SK-N-SH (cell line): ENCODE results near the gene DLL3. TPM values are rescaled to one million over a fixed set of nuclear protein-coding genes. Genes with fewer than 3 reads are reported as not detected.
"Not testable (repeated sequence)": the region's sequence is repeated elsewhere in the genome, so short reads cannot be mapped to it uniquely, and the experiment has no call there.

Experiments
- CTCF ChIA-PET: fragments of 300-600, 350-600 bp; formaldehyde crosslinking; extraction: SDS; loops from one replicate; lab custom pipeline; 2021; lab: Yijun Ruan, JAX
- POLR2A ChIA-PET: fragments of 350-600 bp; sonication (Branson Sonifier 250); formaldehyde crosslinking; extraction: SDS; loops from one replicate; lab custom pipeline; 2020; ENCODE audit warnings: antibody characterized with exemption, inconsistent platforms; lab: Yijun Ruan, JAX
- DNase-seq: peaks from one replicate; pipeline ENCODE4 v3.0.0; 2012
- H2AFZ ChIP-seq: fragments of 200-600 bp; sonication (generic); 2 replicates; pipeline ENCODE4 v1.8.1; 2016; ENCODE audit warnings: antibody characterized with exemption, mild to moderate bottlenecking, low read depth
- H3F3A ChIP-seq: fragments of 200-600 bp; sonication (generic); replicated peaks from 2 replicates; pipeline ENCODE3; 2016; ENCODE audit warnings: antibody characterized with exemption, mild to moderate bottlenecking; ENCODE audit not compliant: insufficient read depth
- H3K27ac ChIP-seq, 2 experiments: fragments of 200-500 bp in 1 of 2; fragments of 200-600 bp in 1 of 2; sonication (Bioruptor generic) in 1 of 2; sonication (generic), shearing (Covaris generic) in 1 of 2; 2 replicates each; pipeline versions ENCODE4 v1.5.1 to v1.6.1; 2014 to 2016; ENCODE audit warnings: low read depth in 2 of 2, inconsistent platforms in 1 of 2, low read length in 1 of 2, mild to moderate bottlenecking in 1 of 2, mixed read lengths in 1 of 2
- H3K27me3 ChIP-seq: fragments of 200-600 bp; sonication (generic), shearing (Covaris generic); 2 replicates; pipeline ENCODE4 v1.6.1; 2016; ENCODE audit warnings: mixed run types; ENCODE audit not compliant: insufficient read depth
- H3K36me3 ChIP-seq, 2 experiments: fragments of 200-500 bp in 1 of 2; fragments of 200-600 bp in 1 of 2; sonication (Bioruptor generic) in 1 of 2; sonication (generic) in 1 of 2; replicated peaks in 1 of 2; 2 replicates each; pipeline versions ENCODE3 to v1.5.1; 2014 to 2016; ENCODE audit warnings: low read length in 1 of 2, mild to moderate bottlenecking in 1 of 2; ENCODE audit not compliant: insufficient read depth in 2 of 2, control insufficient read depth in 1 of 2
- H3K4me1 ChIP-seq, 2 experiments: fragments of 200-500 bp in 1 of 2; fragments of 200-600 bp in 1 of 2; sonication (Bioruptor generic) in 1 of 2; sonication (generic), shearing (Covaris generic) in 1 of 2; 2 replicates each; pipeline versions ENCODE4 v1.5.1 to v1.6.1; 2014 to 2016; ENCODE audit warnings: low read depth in 1 of 2, low read length in 1 of 2, mixed run types in 1 of 2; ENCODE audit not compliant: insufficient read depth in 2 of 2, control insufficient read depth in 1 of 2
- H3K4me2 ChIP-seq: fragments of 200-600 bp; sonication (generic), shearing (Covaris generic); 2 replicates; pipeline ENCODE4 v1.6.1; 2017; ENCODE audit warnings: mixed run types
- H3K4me3 ChIP-seq, 2 experiments: fragments of 200-500 bp in 1 of 2; fragments of 200-600 bp in 1 of 2; sonication (Bioruptor generic) in 1 of 2; sonication (generic), shearing (Covaris generic) in 1 of 2; 2 replicates each; pipeline versions ENCODE4 v1.5.1 to v1.8.1; 2014 to 2016; ENCODE audit warnings: low read depth in 2 of 2, inconsistent platforms in 1 of 2, low read length in 1 of 2, mild to moderate bottlenecking in 1 of 2, mixed read lengths in 1 of 2, moderate library complexity in 1 of 2
- H3K79me2 ChIP-seq: fragments of 200-600 bp; sonication (generic); 2 replicates; pipeline ENCODE4 v1.8.1; 2017; ENCODE audit warnings: mild to moderate bottlenecking; ENCODE audit not compliant: insufficient read depth
- H3K9ac ChIP-seq: fragments of 200-600 bp; sonication (generic); 2 replicates; pipeline ENCODE4 v1.6.1; 2017; ENCODE audit warnings: mixed run types
- H3K9me2 ChIP-seq: fragments of 200-600 bp; sonication (generic); 2 replicates; pipeline ENCODE4 v1.6.1; 2017; ENCODE audit warnings: mixed run types
- H3K9me3 ChIP-seq: fragments of 200-600 bp; sonication (generic); 2 replicates; pipeline ENCODE4 v1.6.1; 2017; ENCODE audit warnings: mixed run types, mild to moderate bottlenecking, moderate library complexity
- H4K20me1 ChIP-seq: fragments of 200-600 bp; sonication (generic); 2 replicates; pipeline ENCODE4 v1.6.1; 2017; ENCODE audit warnings: mild to moderate bottlenecking, mixed run types; ENCODE audit not compliant: insufficient read depth
- CTCF ChIP-seq: fragments of 200-600 bp; sonication (generic); IDR thresholded peaks from 2 replicates; pipeline ENCODE4 v1.6.1; 2017; ENCODE audit warnings: antibody characterized with exemption, mild to moderate bottlenecking, moderate library complexity
- ELF1 ChIP-seq: IDR thresholded peaks from 2 replicates; pipeline ENCODE4 v1.4.0; 2012
- EZH2phosphoT487 ChIP-seq: fragments of 200-600 bp; sonication (generic); IDR thresholded peaks from 2 replicates; pipeline ENCODE4 v1.6.1; 2017; ENCODE audit warnings: low read depth, mixed run types, mild to moderate bottlenecking, antibody characterized with exemption, moderate library complexity, borderline replicate concordance
- IRF3 ChIP-seq: fragments of 150-350 bp; IDR thresholded peaks from 2 replicates; pipeline ENCODE4 v1.6.1; 2016; ENCODE audit warnings: mild to moderate bottlenecking, low read depth, low read length
- PBX3 ChIP-seq: IDR thresholded peaks from 2 replicates; pipeline ENCODE4; 2012
- RXRA ChIP-seq: IDR thresholded peaks from 2 replicates; pipeline ENCODE4 v1.4.0; 2012; ENCODE audit warnings: low read depth, mild to moderate bottlenecking, borderline replicate concordance
- SIN3A ChIP-seq: IDR thresholded peaks from 2 replicates; pipeline ENCODE4 v1.6.1; 2012; ENCODE audit warnings: low read depth, mild to moderate bottlenecking, low read length, moderate library complexity, borderline replicate concordance
- USF2 ChIP-seq: fragments of 150-350 bp; IDR thresholded peaks from 2 replicates; pipeline ENCODE4 v1.6.1; 2017; ENCODE audit warnings: antibody characterized with exemption, low read length, low read depth, borderline replicate concordance
- WGBS: methylation state at CpG from one replicate; pipeline ENCODE4 v1.1.6; 2017; ENCODE audit warnings: low lambda C conversion rate; 5-methylcytosine and 5-hydroxymethylcytosine counted together
- polyA plus RNA-seq, 3 experiments: library from polyadenylated mRNA; depleted of rRNA; stranded (reverse); fragments of >200 nt; gene quantifications; 2 replicates each; pipeline ENCODE4 v1.2.3, GENCODE V29; 2012

Gene DLL3
- 4.7 and 4.8 TPM in 2 replicates for polyA plus RNA-seq (2012; rRNA removed)
- polyA plus RNA-seq (2012; cell fraction: cytosol; rRNA removed): 3.8 and 4.0 TPM in 2 replicates
- polyA plus RNA-seq (2012; cell fraction: nucleus; rRNA removed): 1.6 and 3.0 TPM in 2 replicates

- no peaks in the 10 kb centered on the region for H3F3A ChIP-seq
- TF ChIP-seq ELF1 (no peak), IRF3 (no peak)
- TF ChIP-seq, all 33 proteins: peak for 0
- Histone ChIP-seq H3K9me3 (no peaks in the 10 kb centered on the region), H3K79me2 (no peaks in the 10 kb centered on the region), H3K4me1 (peaks cover 0 to 9% of the 10 kb centered on the region in 2 experiments; a peak in 1 of 4 replicates), H3K27me3 (no peaks in the 10 kb centered on the region; the same call in 1 of the 2 replicates), H3K9ac (no peak within 1 kb of the TSS), H3K27ac (peak within 1 kb of the TSS in 1 of 2 experiments; percentile 40; a peak in 1 of 4 replicates), H3K9me2 (no peaks in the 10 kb centered on the region), H2AFZ (peak within 1 kb of the TSS; percentile 12; the same call in 1 of the 2 replicates), H3K36me3 (no peaks in the 10 kb centered on the region), H3K4me3 (peak within 1 kb of the TSS in 1 of 2 experiments; percentile 32; a peak in 2 of 4 replicates), H3K4me2 (peak within 1 kb of the TSS; percentile 56), H4K20me1 (no peaks in the 10 kb centered on the region)
- DNase-seq: peak; percentile 59
- WGBS: 13% methylated on average over 37 of the region's 60 CpGs
- ChIA-PET CTCF (interaction anchor here (0.7 to 3.0 kb wide), 9 partner anchors 8 to 41 kb away, joined by 3 to 16 read pairs (median 5); partner anchors contain the start of genes EID2 and EID2B), POLR2A (interaction anchor here (1.4 kb wide), 1 partner anchor 33 kb away, joined by 4 read pairs; the partner anchor contains the start of gene EID2B)
Measured at GRCh38 chr19:39498798-39499642, at the start of gene DLL3. Gene DLL3, plus strand, starts transcription at chr19:39498947. Its CDS starts 28 bp downstream, at chr19:39498975.

- POLR2A ChIA-PET: no interaction called here
- no peak overlapping the region for H3K4me2 ChIP-seq
- no peaks in the 10 kb centered on the region for H3K9me2 ChIP-seq
- no peak for DNase-seq
- H3K4me3 ChIP-seq: no peak overlapping the region
- peaks cover 4 to 12% of the 10 kb centered on the region in 2 experiments; a peak in 3 of 4 replicates for H3K4me1 ChIP-seq
- H3K27ac ChIP-seq: no peak overlapping the region
- H3K9me3 ChIP-seq: no peaks in the 10 kb centered on the region
- H3K9ac ChIP-seq: no peak overlapping the region
- WGBS: 88% methylated on average over 8 of the region's 8 CpGs
- H3F3A ChIP-seq: peaks cover 29% of the 10 kb centered on the region
- no peak for TF ChIP-seq SIN3A
- TF ChIP-seq USF2: no peak
- TF ChIP-seq PBX3: no peak
- TF ChIP-seq RXRA: no peak
- TF ChIP-seq CTCF: no peak
- no peak for TF ChIP-seq EZH2phosphoT487
- H4K20me1 ChIP-seq: peaks cover 43% of the 10 kb centered on the region
- H2AFZ ChIP-seq: no peak overlapping the region
- H3K27me3 ChIP-seq: no peaks in the 10 kb centered on the region
- H3K79me2 ChIP-seq: peaks cover 98% of the 10 kb centered on the region
- H3K36me3 ChIP-seq: peaks cover 4 to 32% of the 10 kb centered on the region in 2 experiments
- CTCF ChIA-PET: interaction anchor here (0.7 to 1.5 kb wide), 3 partner anchors 8 to 90 kb away, joined by 3 to 5 read pairs (median 3); partner anchors contain the start of gene EID2
Measured at GRCh38 chr19:39449116-39449797, 49.5 kb upstream of the DLL3 start.

- Histone ChIP-seq H3F3A (peaks cover 21% of the 10 kb centered on the region), H3K4me1 (peaks cover 3 to 12% of the 10 kb centered on the region in 2 experiments; a peak in 3 of 4 replicates), H3K79me2 (peaks cover 95% of the 10 kb centered on the region), H4K20me1 (peaks cover 47% of the 10 kb centered on the region), H3K36me3 (peaks cover 10 to 36% of the 10 kb centered on the region in 2 experiments)
- POLR2A ChIA-PET, H3K9me2 ChIP-seq, H3K27me3 ChIP-seq, H3K27ac ChIP-seq, H3K9ac ChIP-seq, H3K4me3 ChIP-seq, H2AFZ ChIP-seq, H3K9me3 ChIP-seq, H3K4me2 ChIP-seq, DNase-seq: not testable (repeated sequence)
- WGBS: 98% methylated on average over 8 of the region's 8 CpGs
- CTCF ChIA-PET: interaction anchor here (1.1 kb wide), 2 partner anchors 10 to 81 kb away, joined by 4 read pairs; partner anchors contain the start of gene EID2B
Measured at GRCh38 chr19:39451257-39451656, 47.5 kb upstream of the DLL3 start.
